Endometrial microvascular endothelial cells (primary cell): ENCODE data around the gene LAMA3. TPM values are rescaled to one million over a fixed set of nuclear protein-coding genes. Genes with fewer than 3 reads are reported as not detected.

Experiments used
- in situ Hi-C: cut with HindIII; loops from 2 replicates; pipeline ENCODE4 v1.10.0; 2017; ENCODE audit warnings: low sequenced_read_pairs, low pct_unique_long_range_greater_than_20kb; ENCODE audit errors: inconsistent ontology term
- total RNA-seq: library from RNA; depleted of rRNA; stranded (reverse); fragments of >200 nt; gene quantifications from one replicate; pipeline ENCODE4 v1.2.3, GENCODE V29; 2015; ENCODE audit errors: inconsistent ontology term

The LAMA3 gene
- total RNA-seq, 1 donor from 2014 or later: 9.7 TPM

DNA sequence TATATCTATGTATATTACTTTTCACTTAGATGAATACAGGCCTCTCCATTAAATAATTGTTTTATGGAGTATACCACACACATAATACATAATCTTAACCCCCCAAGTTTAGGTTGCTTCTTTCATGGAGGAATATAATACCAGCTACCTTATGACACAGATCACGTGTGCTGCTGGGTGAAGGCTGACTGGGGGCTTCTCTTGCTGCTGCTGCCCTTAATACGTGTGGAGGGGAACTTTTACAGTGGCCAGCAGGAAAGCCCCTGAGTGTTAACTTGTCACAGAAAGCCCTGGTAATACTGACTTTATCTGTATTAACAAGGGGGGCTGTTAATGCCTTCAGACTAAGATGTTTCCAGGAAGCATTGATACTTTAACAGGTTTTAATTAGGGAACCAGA, 63.1 kb downstream of the LAMA3 start:
- in situ Hi-C loops: no loop called here

DNA sequence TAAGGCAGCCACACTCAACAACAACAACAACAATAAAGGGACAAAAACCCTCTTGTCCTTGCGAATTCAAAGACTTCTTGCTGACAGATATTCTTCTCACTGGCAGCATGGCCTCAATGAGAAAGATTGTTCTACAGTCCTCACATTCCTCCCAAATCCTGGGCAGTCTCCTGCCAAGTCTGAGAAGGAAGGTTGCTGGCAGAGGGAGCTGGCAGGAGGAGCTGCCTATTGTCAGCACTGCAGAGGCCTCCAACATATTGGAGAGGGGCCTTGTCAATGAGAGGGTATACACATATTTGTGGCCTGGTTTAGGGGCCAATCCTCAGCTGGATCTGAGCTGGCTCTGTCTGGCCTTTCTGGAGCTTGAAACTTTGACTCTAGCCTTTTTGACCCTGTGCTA, 63.5 kb downstream of the LAMA3 start:
- in situ Hi-C loops: no loop called here

DNA sequence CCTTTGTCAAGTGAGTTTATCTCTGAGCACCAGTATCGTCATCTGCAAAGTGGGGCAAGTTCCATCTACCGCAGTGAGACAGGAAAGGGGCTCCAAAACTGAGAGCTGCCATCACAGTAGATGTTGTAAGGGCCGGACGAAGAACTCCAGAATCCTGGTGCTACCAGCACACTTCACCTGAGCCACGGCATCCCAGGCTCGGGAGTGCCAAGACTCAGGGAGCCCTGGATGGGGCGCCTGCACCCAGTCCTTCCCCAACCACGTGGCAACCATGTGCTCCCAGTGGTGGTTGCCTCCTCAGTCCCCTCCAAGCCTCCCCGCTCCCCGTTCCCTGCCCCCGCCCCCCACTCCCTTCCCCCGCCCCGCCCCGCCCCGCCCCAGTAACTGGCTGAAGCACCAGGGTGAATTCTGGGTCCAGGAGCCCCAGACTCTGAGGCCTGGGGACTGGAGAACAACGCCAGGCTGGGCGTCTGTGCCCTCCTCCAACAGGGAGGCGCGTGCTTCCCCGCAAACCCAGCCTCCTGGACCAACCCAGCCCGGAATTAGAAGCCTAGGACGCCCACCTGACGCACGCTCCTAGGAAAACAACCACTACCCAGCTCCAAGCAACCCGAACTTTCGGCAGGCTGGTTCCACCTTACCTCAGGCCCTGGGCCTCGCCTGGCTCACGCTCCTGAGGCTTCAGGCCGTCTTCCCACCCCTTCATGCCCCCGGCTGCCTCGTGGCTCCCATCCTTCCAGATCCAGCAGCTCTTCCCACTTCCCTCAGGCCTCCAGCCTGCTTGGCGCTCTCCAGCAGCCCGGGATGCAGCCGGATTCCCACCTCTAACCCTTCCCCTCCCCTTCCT, 67.6 kb downstream of the LAMA3 start:
- in situ Hi-C loops: no loop called here

DNA sequence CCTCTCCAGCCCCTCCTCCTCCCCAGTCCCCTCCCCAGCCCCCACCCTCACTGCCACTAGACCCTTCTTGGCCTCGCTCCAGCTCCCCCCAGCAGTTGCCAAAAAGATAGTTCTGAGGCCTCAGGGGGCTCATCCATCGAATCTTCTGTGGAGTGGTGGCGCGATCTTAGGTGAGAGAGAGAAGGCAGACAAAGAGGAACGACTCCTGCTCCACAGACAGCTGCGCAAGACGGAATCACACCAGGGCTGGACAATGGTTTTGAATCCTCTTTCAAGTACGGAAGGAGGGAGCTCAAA, 68.1 kb downstream of the LAMA3 start:
- in situ Hi-C loops: no loop called here

DNA sequence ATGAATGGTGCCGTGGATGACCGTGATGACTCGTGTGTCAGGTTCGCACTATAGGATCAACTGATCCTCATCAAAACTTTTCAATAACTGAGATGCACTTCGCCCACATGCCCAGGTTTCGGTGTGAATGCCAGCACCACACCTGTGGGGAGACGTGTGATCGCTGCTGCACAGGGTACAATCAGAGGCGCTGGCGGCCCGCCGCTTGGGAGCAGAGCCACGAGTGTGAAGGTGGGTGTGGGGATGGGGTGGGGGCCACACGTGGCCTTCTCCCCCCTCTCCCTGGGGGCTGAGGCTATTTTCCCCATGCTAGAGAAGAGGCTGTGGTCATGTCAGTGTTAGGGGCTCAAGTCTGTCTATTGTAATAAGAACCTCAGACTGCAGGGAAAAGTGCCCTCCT, 69.0 kb downstream of the LAMA3 start:
- in situ Hi-C loops: no loop called here

DNA sequence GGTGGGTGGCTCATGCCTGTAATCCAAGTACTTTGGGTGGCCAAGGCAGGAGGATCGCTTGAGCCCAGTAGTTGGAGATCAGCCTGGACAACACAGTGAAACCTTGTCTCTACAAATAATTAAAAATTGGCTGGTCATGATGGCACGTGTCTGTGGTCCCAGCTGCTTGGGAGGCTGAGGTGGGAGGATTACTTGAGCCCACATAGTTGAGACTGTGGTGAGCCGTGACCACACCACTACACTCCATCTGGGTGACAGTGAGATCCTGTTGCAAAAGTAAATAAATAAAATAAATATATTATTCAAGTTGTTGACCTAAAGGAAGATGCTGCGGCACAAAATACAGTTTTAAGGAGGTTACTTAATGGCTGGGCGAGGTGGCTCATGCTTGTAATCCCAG, 72.7 kb downstream of the LAMA3 start:
- in situ Hi-C loops: no loop called here

DNA sequence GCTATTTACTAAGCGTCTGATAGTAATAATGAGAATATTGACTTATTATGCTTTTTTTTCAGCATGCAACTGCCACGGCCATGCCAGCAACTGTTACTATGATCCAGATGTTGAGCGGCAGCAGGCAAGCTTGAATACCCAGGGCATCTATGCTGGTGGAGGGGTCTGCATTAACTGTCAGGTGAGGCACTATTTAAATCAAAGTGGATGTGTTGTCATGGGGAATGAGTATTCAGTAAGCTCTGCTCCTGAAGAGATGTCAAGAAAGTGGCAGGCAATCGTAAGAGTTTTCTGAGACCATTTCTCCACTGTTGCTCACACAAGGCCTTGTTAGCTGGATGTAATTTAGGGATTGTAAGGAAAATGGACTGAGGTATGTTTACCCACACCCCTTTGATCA, 74.1 kb downstream of the LAMA3 start:
- in situ Hi-C loops: no loop called here

DNA sequence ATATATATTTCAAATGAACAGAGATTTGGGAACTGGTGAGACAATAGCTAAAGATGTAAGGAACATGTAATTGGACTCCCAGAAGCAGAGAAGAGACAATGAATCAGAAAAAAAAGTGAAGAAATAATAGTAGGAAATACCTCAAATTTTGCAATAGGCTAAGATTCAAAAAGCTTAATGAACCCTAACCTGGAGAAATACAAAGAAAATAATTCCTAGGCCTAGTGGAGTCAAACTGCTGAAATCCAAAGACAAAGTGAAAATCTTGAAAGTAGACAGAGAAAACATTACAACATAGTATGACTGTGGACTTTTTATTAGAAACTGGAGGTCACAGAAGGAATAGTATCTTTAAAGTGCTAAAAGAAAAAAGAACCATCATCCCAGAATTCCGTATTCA, 76.7 kb downstream of the LAMA3 start:
- in situ Hi-C loops: no loop called here

DNA sequence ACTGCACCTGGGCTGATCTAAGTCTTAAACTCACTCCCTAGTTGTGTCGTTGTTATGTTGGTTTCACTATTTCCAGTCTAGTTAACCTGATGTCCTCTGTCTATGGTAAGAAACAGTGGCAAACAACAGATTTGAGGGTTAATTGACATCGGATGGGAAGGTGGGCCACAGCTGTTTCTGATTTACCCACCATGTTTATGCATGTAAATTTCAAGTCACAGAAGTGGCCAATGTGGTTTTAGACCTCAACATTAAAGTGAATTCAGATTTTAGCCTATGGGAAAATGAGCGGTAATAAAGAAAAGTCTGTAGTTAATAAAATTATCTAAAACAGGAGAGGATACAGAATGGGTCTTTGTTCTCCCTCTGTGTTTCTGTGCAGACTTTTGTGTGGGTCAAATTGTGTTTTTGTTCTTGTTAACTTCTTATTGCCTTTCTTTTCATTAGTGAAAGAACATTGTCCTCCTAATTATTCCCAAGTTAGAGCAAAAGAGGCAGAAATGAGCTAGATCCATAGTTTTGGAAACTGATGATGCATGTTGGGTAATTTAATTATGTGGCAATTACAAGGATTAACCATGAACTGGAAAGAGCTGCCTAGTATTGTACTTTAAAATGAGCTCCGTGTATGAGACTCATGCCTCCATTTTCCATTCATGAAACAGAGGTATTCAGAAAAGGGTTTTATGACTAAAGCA, 83.2 kb downstream of the LAMA3 start:
- in situ Hi-C loops: no loop called here

DNA sequence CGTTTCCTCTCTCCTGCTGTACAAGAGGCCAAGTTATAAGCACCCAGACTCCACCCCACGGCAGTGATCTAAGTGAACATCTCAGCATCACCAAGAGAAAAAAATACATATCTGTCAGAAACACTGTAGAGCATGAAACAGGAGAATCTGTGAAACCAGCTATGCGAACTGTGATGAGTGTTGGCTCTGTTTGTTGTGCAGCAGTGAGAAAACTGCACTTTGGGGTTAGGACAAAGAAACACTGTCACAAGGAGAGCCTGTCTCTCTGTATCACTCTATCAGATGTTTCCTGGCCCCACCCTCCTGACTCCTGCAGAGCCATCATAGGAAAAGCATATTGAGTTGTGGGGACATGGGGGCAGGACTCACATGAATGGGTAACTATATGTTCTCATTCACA, 87.1 kb downstream of the LAMA3 start:
- in situ Hi-C loops: no loop called here

DNA sequence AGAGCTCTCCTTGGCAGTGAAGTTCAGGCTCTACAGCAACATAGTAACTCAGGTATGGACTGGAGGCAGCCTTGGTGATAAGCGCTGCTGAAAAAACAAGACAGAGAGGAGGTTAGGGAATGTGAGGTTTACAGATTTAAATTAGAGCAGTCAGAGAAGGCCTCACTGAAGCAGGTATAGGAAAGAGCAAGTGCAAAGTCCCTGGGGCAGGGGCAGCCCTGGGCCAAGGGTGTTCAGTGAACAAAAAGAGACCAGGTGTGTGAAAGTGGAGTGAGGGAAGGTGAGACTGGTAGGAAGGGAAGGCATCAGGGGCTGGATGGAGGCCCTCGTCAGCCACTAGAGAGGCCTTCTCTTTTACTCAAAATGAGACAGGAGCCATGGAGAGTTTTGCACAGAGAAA, 89.6 kb downstream of the LAMA3 start:
- in situ Hi-C loops: no loop called here

DNA sequence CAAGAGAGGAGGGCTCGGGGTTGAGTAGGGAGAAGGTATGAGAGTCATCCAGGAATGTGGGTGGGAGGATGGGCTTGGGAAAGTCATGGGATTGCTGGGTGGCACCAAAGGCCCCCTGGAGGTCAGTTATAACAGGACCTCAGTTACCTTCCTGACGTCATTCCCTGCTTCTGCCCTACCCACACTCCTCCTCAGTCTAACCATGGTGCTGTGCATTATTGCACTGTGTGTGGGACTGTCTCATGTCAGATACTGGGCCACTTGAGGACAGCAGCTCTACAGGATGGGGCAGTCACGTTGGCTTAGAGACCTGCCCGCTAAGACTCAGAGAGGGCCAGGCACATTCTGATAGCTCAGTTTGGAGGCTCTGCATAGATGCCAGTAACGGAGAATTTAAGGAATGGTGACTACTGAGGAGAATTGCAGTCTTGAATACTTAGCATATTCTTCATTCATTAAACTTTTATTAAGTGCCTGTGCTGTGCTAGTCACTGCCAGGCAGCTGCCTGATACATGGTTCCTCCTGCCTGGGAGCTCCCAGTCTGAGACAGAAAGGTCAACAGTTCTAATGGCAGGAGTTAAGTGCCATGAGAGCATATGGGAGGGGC, 90.5 kb downstream of the LAMA3 start:
- in situ Hi-C loops: no loop called here

DNA sequence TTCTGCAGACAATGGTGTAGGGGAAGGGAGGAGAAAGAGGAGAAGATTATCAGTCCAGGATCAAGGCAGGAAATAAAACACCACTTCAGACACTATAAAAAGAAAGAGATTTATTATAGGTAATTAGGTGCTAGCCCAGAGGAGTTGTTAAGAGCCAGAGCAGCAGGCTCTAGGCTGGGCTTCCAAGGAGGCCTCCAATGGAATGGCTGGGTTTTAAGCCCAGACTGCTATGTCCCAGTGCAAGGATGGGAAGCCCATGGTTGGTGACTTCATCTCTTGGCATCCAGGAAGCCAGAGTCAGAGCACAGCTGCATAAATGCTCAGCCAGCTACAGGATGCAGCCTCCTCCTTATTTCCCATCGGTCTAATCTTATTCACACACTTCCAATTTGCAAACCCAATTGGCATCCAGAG, 95.6 kb downstream of the LAMA3 start:
- in situ Hi-C loops: no loop called here

DNA sequence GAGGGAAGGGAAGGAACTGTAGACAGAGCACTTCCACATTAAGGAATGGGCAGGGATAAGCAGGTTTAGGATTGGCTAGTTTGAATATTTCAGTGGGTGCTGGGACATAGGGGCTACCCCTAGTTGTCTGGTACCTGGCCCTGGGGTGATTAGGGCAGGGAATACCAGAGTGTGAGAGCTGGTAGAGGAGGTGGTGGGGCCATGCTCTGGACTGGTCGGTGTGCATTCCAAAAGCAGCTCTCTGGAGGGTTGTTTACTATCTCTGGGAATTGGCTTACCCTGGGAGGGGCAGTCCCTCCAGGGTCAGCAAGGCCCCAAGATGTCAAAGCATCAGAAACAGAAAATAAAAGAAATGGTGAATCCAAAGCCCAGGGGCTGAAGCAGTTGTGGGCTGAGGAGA, 103.8 kb downstream of the LAMA3 start:
- in situ Hi-C loops: no loop called here

DNA sequence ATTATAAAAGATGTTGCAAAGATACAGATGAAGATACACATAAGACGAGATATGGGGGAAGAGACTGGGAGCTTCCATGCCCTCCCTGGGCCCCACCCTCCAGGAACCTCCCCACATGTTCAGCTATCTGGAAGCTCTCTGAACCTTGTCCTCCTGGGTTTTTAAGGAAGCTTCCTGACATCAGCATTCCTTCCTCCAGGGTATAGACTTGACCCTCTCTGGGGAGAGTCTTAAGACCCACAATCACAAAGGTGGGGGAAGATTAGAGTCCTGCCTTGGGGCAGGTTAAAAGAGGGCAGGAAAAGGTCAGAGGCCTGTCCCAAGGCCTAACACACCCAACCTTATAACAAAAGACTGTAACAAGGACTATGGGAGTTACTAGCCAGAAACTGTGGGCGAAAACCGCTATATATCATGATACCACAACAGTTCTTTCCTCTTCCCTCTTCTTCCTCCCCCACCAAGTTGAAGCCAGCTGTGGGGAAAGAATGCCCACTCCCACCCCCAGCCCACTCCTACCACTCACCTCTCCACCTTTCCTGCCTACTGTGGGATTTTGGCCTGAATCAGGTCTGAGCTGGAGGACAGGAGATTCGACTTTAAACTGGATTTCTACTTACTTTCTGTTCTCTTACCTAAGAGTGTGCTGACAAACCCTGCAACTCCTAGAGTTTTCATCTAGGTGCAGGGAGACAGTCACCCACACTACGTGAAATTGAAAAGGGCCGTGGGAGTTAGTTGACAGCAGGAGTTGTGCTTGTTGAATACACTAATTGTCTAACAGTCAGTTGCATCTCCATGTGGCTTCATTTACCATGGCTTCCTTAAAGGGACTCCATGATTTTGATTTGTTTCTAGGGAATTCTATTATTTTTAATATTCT, 105.0 kb downstream of the LAMA3 start:
- in situ Hi-C loops: no loop called here

DNA sequence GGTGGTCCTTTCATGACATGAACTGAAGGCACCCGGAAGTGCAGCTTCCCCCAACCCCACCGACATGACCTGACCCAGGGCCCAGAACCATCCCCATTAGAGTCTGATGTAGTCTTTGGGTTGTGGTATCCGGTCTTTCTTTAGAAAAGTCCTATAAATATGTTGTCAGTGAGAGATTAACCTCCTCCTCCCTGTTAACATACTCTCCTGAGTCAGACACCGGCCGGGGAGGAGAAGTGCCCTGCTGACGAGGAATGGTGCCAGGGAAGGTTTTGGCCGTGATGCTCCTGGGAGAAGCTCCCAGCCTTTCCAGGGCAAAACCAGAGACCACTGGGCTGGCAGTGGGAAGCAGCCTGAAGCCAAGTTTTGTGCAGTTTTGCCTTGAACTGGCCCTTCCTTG, 109.0 kb downstream of the LAMA3 start:
- in situ Hi-C loops: no loop called here

DNA sequence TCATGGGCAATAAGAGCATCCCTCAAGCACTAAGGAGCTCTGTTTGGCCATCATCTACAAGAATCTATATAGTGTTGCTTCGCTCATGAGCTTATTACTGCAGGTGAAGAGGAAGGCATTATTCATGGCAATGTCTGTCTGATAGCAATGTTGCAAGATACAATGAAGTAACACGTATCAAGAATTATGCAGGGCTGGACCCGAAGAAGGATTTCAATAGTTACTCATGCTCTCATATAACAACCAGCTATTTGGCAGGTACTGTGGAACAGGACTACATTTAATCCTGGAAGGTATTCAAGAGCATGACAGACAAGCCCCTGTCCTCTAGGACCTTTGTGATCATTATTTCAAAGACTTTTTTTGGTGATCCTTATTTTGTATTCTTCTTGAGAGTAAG, 109.6 kb downstream of the LAMA3 start:
- in situ Hi-C loops: no loop called here

DNA sequence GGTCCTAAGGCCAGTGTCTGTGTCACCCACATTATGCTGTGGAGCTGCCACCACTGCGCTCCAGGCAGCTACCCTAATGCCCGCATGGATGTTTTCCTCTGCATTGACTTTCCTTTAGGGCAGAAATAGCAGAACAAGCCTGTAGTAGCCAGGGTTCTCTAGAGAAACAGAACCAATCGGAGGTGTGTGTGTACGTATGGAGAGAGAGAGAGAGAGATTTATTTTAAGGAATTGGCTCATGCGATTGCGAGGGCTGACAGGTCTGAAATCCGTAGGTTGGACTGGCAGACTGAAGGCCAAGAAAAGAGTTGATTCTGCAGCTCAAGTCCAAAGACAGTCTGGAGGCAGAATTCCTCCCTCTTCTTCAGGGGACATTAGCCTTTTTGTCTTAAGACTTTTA, 110.3 kb downstream of the LAMA3 start:
- in situ Hi-C loops: no loop called here

DNA sequence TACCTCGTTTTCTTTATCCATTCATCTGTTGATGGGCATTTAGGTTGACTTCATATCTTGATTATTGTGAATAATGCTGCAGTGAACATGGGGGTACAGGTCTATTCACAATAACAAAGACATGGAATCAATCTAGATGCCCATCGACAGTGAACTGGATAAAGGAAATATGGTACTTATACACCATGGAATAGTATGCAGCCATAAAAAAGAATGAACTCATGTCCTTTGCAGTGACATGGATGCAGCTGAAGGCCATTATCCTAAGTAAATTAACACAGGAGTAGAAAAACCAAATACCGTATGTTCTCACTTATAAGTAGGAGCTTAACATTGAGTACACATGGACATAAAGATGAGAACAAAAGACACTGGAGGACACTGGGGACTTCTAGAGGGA, 111.6 kb downstream of the LAMA3 start:
- in situ Hi-C loops: no loop called here
